Renal pelvis (tissue), 12 donors: Measurements from ENCODE around the gene DYRK1B. TPM values are rescaled to one million over a fixed set of nuclear protein-coding genes. Genes with fewer than 3 reads are reported as not detected.
"Not testable (repeated sequence)": the region's sequence is repeated elsewhere in the genome, so short reads cannot be mapped to it uniquely, and the experiment has no call there.

Experiments used
- DNase-seq: peaks from one replicate; pipeline ENCODE4 v3.0.0-alpha.2; 2013
- long read RNA-seq, 16 experiments: transcript quantifications; one replicate each; lab custom pipeline, GENCODE V29; 2026
- polyA plus RNA-seq, 3 donors: library from polyadenylated mRNA; unstranded; fragments of 120-200 nt; gene quantifications; one replicate each; pipeline ENCODE4 v1.2.1, GENCODE V29; 2013; ENCODE audit not compliant: insufficient read length in 3 of 3

The DYRK1B gene
- polyA plus RNA-seq: 10 to 100 TPM; 35.4 to 38.1 (median 35.9) TPM
- long read RNA-seq, donor 1, partial matches to known transcripts: 0 of 12 reads
- long read RNA-seq, donor 1, other reads (novel, unspliced or antisense): 0 of 12 reads
- long read RNA-seq, donor 2, transcript DYRK1B-201 (11 exons, 2,535 nt): minor isoform, 5 of 14 reads
- long read RNA-seq, donor 2, transcript DYRK1B-203 (11 exons, 2,007 nt): major isoform, 8 of 14 reads
- long read RNA-seq, donor 2, partial matches to known transcripts: 0 of 14 reads
- long read RNA-seq, donor 2, other reads (novel, unspliced or antisense): 0 of 14 reads
- long read RNA-seq, donor 3, partial matches to known transcripts: 0 of 6 reads
- long read RNA-seq, donor 3, other reads (novel, unspliced or antisense): 0 of 6 reads
- long read RNA-seq, donor 4, partial matches to known transcripts: 13 of 23 reads
- long read RNA-seq, donor 4, other reads (novel, unspliced or antisense): 0 of 23 reads
- long read RNA-seq, donor 5, partial matches to known transcripts: 0 of 2 reads
- long read RNA-seq, donor 5, other reads (novel, unspliced or antisense): 0 of 2 reads
- long read RNA-seq, donor 6, transcript DYRK1B-203 (11 exons, 2,007 nt): major isoform, 7 of 15 reads
- long read RNA-seq, donor 6, partial matches to known transcripts: 0 of 15 reads
- long read RNA-seq, donor 6, other reads (novel, unspliced or antisense): 0 of 15 reads
- long read RNA-seq, donor 7, transcript DYRK1B-203 (11 exons, 2,007 nt): major isoform, 7 of 24 reads
- long read RNA-seq, donor 7, partial matches to known transcripts: 9 of 24 reads
- long read RNA-seq, donor 7, other reads (novel, unspliced or antisense): 0 of 24 reads
- long read RNA-seq, donor 8, partial matches to known transcripts: 0 of 5 reads
- long read RNA-seq, donor 8, other reads (novel, unspliced or antisense): 0 of 5 reads
- long read RNA-seq, donor 9, transcript DYRK1B-201 (11 exons, 2,535 nt): major isoform, 6 of 16 reads
- long read RNA-seq, donor 9, partial matches to known transcripts: 6 of 16 reads
- long read RNA-seq, donor 9, other reads (novel, unspliced or antisense): 0 of 16 reads
- long read RNA-seq, donor 10, transcript DYRK1B-203 (11 exons, 2,007 nt): major isoform, 8 of 15 reads
- long read RNA-seq, donor 10, partial matches to known transcripts: 0 of 15 reads
- long read RNA-seq, donor 10, other reads (novel, unspliced or antisense): 0 of 15 reads
- long read RNA-seq, donor 11, partial matches to known transcripts: 5 of 10 reads
- long read RNA-seq, donor 11, other reads (novel, unspliced or antisense): 0 of 10 reads
- long read RNA-seq, donor 12, transcript DYRK1B-203 (11 exons, 2,007 nt): minor isoform, 9 of 31 reads
- long read RNA-seq, donor 12, transcript DYRK1B-201 (11 exons, 2,535 nt): major isoform, 13 of 31 reads
- long read RNA-seq, donor 12, partial matches to known transcripts: 5 of 31 reads
- long read RNA-seq, donor 12, other reads (novel, unspliced or antisense): 0 of 31 reads
- long read RNA-seq, donor 13, partial matches to known transcripts: 0 of 5 reads
- long read RNA-seq, donor 13, other reads (novel, unspliced or antisense): 0 of 5 reads
- long read RNA-seq, donor 14: 0 reads
- long read RNA-seq, donor 15, transcript DYRK1B-201 (11 exons, 2,535 nt): major isoform, 9 of 21 reads
- long read RNA-seq, donor 15, partial matches to known transcripts: 6 of 21 reads
- long read RNA-seq, donor 15, other reads (novel, unspliced or antisense): 0 of 21 reads
- long read RNA-seq, donor 16, transcript DYRK1B-203 (11 exons, 2,007 nt): major isoform, 5 of 22 reads
- long read RNA-seq, donor 16, partial matches to known transcripts: 12 of 22 reads
- long read RNA-seq, donor 16, other reads (novel, unspliced or antisense): 0 of 22 reads

DNA sequence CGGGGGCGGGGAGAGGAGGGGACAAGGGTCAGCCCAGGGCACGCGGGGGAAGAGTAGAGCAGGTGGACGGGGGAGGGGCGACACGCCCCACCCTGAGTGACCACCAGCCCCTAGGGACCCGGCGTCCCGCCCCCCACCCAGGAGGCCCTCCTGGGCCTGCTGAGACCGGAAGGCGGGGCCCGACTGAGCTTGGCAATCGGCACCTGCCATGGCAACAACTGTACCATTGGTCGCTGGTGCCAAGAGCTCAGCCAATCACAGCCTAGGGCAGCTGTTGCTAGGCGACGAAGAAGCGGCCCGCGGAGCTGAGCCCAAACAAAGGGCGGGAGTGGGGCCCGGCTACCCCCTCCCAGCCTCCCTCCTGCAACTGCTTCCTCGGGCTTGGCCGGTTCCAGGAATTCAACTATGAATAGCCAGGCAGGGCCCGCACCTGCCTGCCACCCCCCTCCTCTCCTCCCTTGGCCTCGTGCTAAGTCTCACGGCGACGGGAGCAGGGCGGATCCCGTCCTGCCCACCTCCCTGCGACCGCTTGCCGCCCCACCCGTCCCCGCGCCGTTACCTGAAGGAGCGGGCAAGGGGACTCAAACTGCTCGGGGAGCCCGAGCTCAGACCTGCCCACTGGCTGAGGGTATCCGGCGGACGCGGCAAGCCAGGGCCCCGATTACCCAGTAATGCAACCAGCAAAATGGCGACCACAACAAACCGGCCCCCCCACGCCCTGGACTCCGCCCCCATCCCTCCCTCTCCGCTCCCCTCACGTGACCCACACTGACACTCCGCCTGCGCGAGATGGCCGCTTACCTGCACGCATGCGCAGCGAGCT, at the start of gene DYRK1B:
Gene DYRK1B, minus strand, starts transcription at position 699 of the 823 bp plus-strand sequence. CDS start 2,295 bp downstream, outside the sequence.
- peak; percentile 97 for DNase-seq

DNA sequence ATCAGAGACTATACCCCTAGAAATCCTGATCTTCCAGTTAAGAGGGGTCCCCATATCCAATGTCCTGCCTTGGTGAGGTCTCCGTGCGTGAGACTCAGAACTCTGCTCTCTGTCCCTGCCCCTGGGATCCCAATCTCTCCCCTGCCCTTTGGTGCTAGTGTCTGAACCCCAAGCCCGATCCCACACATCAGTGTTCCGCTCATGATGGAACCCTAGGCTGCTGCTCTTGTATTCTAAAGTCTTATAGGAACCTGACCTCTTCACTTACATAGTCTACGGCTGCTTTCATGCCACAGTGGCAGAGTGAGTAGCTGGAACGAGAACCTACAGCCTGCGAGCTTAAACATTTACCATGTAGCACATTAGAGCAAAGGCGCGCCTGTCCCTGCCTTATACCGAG, 48.7 kb upstream of the DYRK1B start:
- not testable (repeated sequence) for DNase-seq

DNA sequence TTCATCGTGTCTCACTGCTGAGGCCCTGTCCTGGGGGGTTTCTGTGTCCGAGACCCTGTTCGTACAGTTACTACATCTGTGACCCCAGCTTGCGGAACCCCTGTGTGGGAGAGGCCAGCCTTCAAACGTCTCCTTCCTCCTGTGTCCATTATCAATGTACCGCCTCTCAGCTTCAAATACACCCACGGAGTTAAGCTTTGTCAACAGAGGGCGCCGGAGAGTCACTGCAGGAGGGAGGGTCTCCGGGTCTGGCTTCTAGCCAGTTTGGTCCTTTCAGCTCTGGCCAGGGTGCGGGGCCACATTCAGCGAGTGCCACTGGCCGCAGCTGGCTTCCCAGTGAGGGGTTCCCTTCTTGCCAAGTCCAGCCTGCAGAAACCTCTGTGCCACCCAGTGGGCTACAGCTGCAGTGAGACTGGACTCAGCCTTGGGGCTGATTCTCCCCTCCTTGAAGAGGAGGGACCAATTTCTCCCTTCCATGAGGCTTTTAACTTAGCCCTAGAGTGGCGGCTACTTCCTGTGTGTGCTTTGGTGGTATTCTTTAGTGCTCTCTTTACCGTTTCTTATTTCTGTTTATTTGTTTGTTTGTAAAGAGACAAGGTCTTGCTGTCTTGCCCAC, 47.6 kb upstream of the DYRK1B start:
- DNase-seq: peak; percentile 28

DNA sequence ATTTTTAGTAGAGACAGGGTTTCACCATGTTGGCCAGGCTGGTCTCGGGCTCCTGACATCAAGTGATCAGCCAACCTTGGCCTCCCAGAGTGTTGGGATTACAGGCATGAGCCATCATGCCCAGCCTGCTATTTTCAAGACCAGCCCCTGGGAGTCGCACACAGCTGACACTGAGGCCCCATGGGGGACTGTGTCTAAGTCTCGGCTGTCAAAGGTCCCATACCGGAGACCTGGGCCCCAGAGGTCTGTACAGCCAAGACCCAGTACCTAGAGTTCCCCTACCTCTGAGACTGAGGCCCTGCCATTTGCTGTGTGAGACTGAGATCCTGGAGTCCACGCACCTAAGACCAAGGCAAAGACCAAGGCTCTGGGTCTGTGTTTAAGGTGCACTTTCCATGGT, 46.3 kb upstream of the DYRK1B start:
- not testable (repeated sequence) for DNase-seq

DNA sequence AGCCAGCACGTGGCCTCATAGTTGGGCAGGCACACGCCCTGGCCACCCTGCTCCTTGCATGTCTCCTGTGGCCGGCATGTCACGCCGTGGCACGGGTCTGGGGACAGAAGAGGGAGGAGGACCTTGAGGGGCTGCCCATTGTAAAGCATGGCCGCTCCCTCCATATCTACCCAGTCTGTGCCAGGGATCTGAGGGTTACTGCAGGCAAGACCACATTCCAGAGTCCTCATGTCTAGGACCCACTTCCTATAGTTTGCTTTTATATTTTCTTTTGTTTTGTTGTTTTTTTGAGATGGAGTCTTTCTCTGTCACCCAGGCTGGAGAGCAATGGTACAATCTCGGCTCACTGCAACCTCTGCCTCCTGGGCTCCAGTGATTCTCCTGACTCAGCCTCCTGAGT, 45.8 kb upstream of the DYRK1B start:
- not testable (repeated sequence) for DNase-seq

DNA sequence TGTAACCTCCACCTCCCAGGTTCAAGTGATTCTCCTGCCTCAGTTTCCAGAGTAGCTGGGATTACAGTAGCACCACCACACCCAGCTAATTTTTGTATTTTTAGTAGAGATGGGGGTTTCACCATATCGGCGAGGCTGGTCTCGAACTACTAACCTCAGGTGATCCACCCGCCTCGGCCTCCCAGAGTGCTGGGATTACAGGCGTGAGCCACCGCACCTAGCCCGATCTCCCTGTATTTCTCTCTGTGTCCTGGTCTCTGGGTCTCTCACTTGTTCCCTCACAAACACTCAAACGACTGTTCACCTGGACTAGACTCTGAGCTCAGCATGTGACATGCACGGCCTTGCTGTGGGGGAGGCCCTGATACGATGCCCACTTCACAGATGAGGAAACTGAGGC, 44.9 kb upstream of the DYRK1B start:
- not testable (repeated sequence) for DNase-seq

DNA sequence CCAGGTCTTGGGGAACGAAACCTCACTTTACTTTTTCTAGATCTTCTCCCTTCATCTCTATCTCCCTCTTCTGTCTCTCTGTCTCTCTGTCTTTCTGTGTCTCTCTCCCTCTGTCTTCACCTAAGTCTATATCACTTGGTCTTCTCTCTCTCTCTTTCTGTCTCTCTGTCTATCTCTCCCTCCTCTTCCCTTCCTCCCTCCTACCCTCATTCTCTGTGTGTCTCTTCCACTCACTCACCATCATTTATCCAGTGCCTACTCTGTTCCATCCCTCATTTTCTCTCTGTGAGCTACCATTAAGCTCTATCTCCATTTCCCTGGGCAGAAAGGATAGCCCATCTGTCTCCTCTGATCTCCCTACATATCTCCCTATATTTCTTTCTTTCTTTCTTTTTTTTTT, 44.4 kb upstream of the DYRK1B start:
- DNase-seq: no peak

DNA sequence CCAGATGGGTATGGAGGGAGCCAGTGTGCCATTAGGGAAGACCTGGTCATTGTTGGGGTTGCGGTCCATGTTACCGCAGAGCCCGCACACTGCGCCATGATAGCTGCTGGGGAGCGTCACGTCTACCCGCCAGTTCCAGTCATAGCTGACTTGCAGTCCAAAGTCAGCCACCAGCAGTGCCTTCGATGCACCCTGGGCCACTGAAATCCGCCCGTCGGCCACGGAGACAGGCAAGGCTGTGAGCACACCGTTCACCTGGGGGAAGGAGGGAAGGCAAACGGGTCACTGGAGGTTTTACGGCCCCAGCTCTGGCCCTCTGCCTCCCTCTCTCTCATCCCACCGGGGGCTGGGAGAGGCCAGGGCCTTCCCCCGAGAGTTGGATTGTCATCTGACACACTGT, 44.0 kb upstream of the DYRK1B start:
- DNase-seq: not testable (repeated sequence)

DNA sequence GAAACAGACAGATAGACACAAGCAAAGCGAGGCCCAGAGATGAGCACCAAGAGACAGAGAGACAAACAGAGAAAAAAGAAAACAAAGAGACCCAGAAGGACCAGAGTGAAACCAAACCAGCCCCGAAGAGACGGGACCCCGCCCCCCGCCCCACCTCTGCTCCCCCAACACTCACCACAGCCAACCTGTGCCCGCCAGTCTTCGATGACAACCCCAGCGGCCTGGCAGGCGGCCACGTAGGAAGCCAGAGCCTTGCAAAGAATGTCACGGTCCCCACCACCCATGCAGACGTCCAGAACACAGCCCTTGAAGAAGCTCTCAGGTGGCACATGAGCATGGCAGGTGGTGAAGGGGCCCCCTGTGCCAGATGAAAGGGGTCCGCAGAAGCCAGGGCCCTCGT, 43.5 kb upstream of the DYRK1B start:
- DNase-seq: not testable (repeated sequence)

DNA sequence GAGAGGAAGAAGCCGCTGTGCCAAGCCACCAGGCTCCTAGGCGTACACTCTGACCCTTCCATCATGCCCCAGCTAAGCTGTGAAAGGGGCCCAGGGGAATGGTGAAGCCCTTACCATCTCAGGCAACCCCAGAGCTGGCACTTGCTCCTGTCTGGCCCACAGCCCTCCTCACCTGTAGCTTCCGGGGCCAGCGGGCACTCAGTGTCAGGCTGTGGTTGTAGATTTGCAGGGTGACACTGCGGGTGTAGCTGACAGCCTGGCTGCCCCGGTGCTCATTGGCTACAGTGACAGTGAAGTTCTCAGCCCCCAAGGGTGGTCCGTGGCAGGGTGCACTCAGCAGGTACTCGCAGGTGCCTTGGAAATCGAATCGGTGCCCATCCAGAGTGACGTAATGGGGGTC, 42.5 kb upstream of the DYRK1B start:
- not testable (repeated sequence) for DNase-seq

DNA sequence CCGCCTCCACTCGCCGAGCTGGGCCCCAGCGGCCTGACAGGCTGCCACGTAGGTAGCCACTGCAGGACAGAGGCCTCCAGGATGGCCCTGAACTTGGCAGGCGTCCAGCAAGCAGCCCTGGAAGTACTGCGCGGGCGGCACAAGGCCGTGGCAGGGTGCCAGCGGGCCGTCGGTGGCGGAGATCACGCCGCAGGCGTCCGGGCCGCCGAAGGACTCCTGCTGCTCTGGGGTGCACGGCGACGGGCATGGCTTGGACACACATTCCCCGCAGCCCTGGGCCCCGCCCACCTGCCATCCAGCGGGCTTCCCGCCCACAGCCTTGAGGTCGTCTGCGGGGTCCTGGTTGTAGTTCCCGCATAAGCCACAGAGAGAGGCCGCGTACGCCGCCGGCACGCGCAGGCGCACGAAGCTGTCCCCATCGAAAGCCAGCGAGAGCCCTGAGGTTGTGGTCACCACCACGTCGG, 41.5 kb upstream of the DYRK1B start:
- not testable (repeated sequence) for DNase-seq

DNA sequence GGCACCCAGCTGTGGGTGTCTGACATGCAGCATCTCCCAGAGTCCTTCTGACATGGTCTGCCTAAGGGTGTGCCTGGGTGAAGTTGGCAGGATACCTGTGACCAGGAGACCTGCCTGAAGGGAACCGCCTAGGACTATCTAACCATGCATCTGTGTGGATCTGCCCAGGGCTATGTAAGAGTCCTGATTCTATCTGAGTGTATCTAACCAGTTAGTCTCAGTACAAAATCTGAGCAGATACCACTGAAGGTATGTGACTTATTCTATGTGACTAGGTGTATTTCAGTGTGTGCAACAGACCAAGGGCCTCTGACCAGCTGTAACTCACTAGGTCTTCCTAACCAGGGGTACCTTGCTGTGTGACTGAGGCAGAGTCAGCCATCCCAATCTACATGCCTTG, 40.4 kb upstream of the DYRK1B start:
- no peak for DNase-seq

DNA sequence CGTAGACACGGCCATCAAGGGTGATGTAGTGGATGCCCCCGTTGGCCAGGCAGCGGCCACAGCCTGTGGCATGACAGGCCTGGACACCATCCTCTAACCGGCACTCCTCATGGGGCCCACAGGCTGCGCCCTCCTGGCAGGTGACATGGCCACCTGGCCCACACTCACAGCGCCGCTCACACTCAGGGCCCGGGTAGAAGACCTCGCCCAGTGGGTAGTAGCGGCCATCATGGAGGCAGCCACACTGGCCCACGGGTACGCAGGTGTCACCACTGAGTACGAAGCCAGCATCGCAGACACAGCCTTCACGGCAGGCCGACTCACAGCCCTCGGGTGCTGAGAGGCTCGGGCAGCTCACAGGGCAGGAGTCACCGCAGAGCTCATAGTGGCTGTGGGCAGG, 39.4 kb upstream of the DYRK1B start:
- DNase-seq: no peak

DNA sequence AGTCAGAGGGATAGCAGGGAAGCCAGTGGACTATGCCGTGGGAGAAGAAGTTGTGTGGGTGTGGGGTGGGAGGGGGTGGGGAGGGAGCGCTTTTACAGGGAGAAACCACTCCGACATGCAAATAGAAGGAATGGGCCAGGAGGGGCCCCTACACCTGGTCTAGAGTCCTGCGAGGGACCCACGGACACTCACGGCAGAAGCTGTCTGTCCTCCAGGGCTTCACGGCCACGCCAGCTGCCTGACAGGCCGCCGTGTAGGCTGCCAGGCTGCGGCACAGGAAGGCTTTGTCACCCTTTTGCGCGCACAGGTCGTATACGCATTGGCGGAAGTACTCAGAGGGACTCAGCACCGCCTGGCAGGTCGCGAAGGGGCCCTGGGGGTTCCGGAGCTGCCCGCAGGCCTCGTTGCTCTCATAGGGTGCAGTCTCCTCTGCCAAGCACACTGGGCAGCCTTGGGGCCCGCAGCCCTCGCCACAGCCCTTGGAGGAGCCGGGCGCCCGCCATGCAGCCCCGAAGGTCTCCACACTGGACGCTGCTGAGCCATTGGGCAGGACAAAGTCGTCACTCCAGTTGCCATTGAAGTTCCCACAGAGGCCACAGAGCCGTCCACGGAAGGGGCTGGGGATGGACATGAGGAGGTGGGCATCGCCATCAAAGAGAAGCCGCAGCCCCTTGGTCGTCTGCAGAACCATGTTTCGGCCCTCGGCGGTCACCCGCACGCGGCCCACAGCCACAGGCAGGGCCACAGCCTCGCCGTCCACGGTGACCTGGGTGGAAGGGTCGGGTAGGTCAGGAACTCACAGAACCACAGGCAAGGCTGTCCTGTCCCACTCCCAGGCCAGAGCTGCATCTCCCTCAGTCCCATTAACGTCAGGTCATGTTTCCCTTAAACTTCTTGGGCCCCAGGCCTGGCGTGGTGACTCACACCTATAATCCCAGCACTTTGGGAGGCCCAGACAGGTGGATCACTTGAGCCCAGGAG, 38.2 kb upstream of the DYRK1B start:
- DNase-seq: no peak

DNA sequence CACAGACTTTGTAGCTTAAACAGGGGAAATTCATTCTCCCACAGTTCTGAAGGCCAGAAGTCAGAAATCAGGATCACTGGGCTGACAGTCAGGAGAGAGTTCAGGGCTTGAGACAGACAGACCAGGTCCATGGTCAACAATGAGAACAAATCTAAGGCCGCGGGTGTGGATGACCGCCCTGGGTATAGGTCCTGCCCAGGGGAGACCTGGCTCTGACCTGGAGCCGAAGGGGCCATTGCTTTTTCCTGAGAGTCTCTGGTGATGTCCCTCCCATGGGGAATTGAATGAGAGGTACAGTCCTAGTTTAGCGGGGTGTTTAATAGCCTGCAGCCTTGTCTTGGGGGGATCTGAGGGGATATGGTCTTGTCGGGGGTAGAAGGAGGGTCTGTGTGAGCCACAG, 37.4 kb upstream of the DYRK1B start:
- no peak for DNase-seq

DNA sequence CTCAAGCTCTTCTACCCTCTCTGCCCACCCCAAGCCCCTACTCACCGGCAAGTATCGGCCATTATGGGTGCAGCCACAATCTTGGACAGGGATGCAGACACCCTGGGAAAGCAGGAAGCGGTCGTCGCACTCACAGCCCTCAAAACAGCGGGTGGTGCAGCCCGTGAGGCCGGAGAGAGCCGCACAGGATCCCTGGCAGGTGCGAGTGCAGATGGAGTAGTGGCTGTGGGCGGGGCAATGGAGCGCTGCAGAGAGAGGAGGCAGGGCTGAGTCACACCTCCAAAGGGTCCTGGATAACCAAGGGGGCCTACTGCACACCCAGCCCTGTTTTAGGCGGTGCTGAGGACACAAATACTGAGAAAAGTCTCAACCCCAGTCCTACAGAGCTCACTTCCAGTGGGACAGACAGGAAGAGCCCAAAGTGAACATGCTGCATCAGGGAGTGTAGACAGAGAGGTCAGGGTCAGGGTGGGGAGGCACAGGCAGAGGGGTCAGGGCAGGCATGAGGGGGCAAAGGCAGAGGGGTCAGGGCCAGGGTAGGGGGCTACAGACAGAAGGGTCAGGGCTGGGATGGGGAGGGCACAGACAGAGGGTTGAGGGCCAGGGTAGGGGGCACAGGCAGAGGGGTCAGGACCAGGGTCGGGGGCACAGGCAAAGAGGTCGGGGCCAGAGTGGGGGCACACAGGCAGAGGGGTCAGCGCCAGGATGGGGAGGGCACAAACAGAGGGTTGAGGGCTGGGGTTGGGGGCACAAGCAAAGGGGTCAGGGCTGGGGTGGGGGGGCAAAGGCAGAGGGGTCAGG, 36.4 kb upstream of the DYRK1B start:
- no peak for DNase-seq

DNA sequence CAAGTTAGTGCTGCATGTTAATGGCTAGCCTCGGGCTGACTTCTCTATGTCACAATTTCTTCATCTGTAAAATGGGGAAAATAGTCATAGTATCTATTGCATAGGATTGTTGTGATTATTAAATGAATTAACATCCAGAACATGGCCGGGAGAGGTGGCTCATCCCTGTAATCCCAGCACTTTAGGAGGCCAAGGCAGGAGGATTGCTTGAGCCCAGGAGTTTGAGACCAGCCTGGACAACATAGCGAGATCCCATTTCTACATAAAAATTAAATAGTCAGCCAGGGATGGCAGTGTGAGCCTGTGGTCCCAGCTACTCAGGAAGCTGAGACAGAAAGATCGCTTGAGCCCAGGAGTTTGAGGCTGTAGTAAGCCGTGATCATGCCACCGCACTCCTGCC, 34.0 kb upstream of the DYRK1B start:
- no peak for DNase-seq
